Stimulated activated CD4-positive, alpha-beta T cell treated with anti-CD3 and anti-CD28 coated beads, Interleukin-12 subunit alpha, Interleukin-12 subunit beta, amount 100 ng/mL, for 4 hours (primary cell): ENCODE data around the gene FDXR.
"Not testable (repeated sequence)": the region's sequence is repeated elsewhere in the genome, so short reads cannot be mapped to it uniquely, and the experiment has no call there.

Experiments used
- DNase-seq: peaks from one replicate; pipeline ENCODE4 v3.0.0-alpha.2; 2020

Gene FDXR

DNA sequence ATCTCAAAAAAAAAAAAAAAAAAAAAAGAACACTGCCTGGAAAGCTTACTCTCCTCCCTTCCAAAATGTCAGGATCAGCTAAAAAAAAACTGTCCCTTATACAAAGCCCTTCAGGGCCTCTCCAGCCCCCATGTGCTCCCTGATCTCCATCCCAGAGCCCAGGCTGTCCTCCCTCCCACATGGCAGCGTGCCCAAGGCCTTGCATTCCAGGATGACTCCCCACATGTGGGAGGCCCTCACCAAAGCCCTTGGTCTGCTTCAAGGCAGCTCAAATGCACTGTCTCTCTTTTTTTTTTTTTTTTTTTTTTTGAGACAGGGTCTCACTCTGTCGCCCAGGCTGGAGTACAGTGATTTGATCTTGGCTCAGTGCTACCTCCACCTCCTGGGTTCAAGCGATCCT is 2.3 kb downstream of the FDXR start:
- DNase-seq, result no peak

DNA sequence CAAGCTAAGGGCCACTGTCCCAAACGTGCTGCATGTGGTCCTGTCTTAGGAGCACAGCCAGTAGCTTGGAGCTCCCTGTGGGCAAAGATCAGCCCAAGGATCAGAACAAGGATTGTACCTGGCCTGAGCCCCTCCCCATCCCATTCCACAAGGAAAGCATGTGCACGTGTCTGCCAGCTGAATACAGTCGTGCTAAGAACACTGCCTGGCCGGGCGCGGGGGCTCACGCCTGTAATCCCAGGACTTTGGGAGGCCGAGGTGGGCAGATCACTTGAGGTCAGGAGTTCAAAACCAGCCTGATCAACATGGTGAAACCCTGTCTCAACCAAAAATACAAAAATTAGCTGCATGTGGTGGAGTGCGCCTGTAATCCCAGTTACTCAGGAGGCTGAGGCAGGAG is 2.8 kb downstream of the FDXR start:
- DNase-seq, result not testable (repeated sequence)

DNA sequence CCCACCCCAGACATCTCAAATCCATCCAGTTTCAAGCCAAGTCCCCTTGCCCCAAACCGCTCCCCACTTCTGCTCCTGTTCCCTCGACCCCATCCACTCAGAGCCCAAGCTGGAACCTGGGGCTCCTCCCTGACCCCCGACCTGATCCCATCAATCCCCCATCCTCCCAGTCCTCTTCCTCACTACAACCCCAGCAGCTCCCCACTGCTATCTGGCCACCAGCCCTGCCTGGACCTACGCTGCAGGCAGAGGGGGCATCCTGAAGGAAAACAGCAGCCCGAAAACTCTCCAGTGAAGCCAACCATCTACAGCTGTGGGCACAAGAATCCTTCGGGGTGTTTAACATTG is 3.9 kb downstream of the FDXR start:
- DNase-seq, result no peak

DNA sequence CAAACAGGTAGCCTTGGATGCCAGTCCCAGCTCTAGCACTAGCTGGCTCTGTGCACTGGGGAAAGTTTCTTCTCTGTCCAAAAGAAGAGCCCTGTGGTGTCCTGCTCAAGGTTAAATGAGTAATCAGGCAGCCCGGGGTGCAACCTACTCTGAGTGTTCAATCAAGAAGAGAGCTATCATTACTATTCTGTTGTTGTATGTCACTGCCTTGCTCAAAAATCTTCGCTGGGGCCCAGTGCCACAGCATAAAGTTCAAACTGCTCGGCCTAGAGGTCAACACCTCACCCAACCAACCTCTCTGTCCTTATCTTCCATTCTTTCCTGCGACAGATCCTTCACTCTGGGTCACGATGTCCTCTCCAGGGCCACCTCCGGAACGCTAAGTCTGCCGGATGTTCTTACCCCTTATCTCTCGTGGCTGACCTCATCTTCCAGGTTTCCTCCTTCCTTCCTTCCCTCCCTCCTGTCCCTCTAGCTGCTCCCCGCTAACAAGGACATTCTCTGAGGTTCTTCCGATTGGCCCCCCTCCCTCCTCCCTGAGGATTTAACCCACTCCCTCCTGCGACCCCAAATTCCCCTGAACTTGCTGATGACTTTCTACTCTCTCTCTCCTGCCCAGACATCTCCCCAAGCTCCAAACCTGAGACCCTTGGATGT is 4.4 kb downstream of the FDXR start:
- no peak for DNase-seq

DNA sequence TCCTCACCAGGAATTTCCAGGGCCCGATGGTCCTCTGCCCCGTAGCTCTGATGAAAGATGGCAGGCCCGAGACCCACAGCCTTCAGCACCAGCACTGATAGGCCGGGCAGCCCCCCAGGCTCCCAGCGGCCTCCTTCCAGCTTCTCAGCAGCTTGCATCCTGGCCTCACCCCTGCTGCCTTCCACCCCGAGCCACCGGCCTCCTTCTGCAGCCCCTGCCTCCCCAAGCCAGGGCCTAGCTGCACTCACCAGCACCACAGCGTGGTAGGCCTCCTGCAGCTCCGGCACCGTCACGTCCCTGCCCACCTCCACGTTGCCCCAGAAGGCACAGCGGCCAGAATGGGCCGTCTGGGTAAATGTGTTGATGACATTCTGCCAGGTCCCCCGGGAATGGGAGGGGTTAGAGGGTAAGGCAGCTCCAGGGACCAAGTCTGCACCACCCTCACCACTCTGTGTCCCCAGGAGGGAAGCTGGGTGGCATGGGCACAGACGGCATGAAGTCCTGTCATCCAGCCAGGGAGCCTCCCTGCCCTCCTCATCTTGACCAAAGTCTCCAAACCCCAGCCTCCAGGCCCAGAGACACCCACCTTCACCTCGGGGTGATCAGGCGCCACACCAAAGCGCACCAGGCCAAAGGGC is 6.5 kb downstream of the FDXR start:
- DNase-seq, result no peak

DNA sequence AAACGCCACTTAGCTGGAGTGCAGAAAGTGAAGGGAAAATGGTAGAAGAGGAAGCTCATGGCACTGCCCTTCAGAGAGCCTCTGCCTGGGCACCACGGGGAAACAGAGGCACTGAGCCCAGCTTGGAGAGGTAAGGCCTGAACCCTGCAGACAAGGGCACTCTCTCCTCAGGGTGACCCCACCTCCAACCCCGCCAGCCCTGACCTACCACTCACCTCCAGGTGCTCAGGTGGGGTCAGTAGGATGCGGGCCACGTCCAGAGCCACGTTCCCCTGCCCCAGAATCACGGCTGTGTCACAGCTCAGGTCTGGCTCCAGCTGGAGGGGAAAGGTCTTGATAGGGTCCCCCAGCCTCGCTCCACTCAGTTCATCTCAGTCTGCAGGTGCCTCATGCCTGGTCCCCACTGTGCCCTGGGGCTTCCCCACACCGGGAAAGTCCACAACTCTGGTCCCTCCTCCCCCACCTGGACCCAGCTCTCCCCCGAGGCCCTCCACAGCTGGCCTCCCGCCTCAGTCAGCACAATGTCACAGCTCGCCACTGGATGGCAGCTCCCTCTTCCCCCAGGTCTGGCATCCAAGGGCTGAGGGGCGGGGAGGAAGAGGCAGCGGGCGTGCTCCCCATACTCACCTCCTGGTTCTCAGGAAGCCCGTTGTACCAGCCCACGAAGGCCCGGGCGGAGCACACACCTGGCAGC is 7.1 kb downstream of the FDXR start:
- DNase-seq, result no peak

DNA sequence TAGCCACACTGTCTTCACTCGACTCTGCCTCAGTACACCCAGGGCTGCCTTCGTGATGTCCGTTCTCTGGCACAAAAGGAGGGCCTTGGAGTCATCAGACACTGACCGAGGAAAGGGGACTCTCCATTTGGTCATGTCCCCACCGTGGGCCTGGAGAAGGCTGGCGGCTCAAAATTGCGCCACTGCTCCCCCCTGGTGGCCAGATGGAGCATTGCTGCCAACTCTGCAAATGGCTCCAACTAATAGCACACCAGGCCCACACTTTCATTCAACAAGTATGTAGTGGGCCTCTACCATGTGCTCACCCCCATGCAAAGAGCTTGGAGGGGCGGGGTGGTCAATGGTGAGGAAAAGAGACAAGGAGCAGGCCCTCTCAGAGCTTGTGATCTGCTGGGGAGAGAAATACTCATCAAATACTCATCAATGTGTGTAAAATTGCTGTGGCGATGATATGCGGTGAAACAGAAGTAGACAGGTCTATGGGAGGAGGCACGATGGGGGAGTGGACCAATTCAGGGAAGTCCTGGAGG is 7.9 kb downstream of the FDXR start:
- DNase-seq, result peak; percentile 71

DNA sequence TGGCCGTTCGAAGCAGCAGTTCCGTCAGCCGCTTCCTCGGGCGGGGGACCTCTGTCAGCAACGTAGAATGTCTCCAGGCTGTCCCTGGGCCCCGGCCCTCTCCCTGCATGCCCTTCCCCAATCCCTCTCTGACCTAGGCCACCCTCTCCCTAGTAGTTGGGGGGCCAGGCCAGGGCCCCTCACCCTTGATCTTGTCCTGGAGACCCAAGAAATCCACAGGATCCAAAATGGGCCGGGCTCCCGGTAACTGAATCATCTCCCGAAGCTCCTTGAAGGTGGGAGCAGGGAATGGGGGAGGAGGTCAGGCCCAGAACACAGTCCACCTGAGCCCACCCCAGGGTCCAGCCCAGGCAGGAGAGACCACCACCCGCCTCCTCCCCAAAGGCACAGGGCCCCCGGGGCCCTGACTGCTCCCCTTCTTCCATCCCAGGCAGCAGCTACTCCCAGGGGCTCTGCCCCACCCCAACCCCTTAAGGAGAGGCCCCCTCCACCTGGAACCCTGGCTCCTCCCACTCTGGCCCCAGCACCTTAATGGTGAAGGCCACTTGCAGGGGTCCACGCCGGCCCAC is 8.4 kb downstream of the FDXR start:
- DNase-seq, result no peak

DNA sequence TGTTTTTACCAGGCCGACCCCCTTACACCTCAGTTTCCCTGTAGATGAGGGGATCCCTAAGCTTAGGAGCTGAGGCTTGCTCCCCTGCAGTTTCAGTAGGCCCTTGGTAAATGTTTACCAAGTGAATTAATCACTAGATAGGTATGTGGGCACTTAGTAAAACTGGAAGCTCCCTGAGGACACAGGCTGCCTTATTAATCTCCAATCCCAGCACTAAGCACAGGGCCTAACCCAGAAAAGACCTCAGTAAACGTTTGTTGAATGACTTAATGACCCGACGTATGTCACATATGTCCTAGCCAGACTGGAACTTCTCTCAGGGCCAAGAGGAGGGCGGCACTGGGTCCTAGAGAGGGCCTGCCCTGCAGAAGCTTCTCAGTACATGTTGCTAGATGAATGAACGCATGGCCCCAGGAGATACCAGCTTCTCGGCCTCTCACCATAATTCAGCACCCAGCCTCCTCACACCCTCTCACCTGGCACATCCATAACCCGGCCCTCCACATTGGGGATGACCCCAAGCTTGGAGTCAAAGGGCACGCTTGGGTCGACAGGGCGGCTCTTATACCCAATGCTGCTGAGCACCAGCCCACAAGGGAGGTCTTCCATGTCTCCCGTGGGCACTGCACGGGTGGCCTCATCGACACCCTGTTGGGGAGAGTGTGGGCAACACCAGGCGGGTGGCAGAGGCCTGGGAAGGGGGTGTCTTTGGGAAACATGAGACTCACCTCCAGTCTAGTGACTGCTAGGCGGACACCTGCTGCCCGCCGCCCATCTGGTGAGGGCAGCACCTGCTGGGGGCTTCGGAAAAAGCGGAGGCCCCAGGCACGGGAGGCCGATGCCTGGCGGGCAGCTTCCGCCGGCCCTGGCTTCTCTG is 9.1 kb downstream of the FDXR start:
- DNase-seq, result no peak

DNA sequence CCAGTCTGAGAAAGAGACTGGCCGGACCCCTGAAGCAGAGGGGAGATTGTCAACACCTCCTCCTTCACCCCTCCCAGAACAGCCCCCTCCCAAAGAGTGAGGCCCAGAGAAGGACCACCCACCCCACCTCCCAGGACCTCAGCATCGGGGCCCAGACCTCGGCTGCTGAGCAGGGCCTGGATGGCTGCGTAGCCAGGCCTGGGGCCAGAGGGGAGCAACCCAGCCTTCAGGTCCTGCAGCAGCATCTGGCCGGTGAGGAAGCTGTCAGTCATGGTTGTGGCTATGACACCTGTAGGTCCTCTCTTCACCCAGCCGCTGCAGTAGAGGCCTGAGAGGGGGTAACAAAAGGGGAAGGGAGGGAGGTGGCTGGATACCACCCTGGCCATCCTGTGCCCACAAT is 9.9 kb downstream of the FDXR start:
- DNase-seq, result no peak

DNA sequence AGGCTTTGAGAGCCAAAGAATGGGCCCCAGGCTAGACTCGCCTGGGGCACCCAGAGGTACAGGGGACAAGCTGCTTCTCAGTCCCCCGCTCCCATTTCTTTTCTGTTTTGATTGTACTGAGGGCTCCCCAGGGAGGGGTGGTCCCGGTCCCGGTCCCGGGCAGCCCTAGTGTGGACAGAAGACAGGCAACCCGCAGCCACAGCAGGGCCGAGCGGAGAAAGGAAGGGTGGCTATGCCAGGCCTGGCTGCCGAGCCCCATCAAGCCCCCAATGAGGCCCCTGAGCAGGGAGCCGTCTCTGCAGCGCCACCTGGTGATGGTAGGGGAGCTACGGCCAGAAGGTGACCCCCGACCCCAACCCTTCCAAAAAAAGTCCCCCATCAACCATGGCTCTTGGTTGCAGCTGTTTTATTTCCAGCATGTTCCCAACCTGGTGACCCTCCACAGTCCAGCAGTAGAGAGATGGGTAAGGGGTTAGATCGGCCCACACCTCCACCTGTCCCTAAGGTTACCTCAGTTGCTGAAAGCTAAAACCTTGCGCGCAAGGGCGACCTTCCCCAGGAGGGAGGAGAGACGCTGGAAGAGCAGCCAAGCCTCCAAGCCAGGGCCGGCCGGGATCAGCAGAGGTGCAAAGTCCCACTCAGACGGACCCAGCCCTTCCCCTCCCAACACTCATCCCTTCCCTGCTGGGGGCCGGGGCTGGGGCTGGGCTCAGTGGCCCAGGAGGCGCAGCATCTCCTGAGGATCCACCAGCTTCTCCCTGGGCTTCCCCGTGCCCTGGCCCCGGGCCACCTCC is 10.5 kb downstream of the FDXR start:
- peak; percentile 74 for DNase-seq

DNA sequence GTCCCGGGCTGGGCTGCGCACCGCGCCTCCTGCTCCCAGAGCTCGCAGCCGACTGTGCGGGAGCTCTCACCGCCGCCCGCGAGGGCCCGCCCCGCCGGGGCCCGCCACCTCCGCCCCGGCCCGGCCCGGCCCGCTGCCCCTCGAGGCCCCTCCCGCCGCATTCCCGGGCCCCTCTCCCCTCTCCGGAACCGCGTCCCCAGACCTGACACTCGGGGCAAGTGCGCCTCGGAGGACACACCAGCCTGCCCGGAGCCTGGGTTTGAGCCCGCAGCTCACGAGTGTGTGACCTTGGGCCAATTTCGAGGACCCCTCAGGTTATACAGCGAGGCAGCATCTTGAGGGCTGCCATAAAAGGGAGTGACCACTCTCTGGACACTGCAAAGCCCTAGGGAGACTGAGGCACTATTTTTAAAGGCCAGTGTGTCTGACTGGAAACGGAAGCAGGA is 11.1 kb downstream of the FDXR start:
- DNase-seq, result no peak

DNA sequence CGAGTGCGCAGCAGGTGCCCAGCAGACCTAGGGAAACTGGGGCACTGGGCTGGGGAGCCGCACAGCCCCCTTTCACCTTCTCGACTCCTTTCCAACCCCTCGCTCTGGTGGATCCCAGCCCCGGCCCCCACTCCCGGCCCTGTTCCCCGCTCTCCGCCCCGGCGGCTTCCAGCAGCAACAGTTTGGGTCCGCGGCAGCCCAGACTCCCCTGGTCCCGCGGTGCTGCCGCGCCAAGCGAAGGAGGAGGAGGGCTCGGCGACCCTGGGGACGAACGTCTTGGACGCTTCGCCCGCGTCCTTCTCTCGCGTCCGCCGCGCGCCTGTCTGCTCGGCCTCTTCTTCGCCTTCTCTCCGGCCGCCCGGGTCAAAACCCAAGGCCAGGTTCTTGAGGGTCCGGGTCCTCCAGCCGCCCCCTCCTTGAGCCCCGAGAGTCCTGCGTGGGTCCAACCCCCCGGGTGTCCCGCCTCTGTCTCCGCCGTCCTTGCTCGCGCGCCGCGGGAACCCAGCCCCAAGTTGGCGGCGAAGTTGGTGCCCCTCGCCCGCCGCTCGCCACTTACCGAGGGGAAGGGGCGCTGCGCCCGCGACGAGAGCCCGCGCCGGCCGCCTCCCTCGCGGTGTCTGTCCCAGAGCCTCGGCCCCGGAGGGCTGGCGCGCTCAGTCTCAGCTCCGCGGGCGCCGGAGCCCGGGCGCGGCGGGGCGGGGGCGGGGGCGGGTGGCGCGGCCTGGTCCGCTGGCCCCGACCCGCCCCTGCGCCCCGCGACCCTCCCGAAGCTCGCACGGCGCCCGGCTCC is 11.7 kb downstream of the FDXR start:
- no peak for DNase-seq

DNA sequence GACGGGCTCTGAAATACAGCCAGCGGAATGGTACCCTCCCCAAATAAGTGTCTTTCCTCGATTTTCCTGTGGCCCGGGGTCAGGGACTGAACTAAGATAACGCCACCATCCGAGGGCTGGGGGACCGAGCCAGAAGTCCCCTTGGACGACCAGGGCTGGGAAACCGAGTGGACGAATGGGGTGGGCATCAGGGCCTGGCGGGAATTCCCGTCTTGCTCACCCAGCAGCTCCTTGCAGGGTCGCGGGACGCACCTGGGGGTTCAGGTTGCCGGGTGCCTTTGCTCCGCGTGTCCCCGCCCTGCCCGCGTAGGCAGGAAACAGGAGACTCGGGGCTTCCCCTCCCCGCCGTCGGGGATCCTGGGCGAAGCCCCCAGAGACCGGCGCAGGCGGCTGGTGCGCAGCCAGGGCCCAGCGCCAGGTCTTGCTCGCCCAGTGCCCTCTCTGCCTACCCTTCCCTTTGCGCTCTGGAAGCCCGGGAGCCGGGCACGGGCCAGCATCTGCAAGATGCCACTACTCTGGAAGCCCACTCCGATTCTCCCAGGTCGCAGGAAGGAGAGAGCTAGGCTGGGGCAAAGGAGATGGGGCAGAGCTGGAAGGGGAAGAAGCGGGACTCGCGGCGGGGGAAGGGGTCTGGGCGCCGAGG is 12.4 kb downstream of the FDXR start:
- DNase-seq, result no peak

DNA sequence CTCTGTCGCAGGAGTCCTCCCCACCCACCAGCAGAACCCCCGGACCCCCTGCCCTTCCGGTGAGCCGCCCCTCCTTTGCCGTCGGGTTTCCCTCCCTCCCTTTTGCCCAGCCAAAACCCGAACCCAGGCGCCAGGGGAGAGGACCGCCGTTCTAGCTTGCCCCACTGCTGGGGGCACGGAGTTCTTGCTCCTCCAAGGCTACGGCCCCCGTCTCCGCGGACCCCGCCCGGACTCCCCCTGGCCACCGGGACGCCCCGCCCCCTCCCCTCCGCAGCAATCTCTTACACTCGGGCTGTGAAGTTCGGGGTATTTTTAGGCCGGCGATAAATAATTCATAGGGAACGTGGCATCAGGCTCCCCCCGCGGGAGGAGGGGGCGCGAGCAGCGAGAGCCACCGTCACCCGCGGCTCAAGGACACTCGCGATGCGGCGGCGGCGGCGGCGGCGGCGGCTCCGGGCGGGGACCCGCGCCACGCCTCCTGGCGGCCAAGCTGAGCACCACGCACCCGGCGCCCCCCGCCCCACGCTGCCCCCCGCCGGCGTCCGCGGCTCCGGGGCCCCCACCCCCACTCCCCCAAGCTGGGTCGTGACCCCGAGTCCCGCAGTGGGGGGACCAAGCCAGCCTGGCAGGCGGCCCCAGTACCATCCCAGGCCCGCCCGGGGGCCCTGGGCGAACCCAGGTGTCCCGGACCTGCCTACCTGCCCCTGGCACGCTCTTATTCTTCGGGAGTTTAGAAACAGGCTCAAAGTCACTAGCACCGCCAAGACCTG is 13.2 kb downstream of the FDXR start, which contains the start of gene GRIN2C:
Gene GRIN2C, minus strand, starts transcription at position 427 of the 770 bp plus-strand sequence. CDS start 4,793 bp downstream, outside the sequence.
- peak; percentile 31 for DNase-seq

DNA sequence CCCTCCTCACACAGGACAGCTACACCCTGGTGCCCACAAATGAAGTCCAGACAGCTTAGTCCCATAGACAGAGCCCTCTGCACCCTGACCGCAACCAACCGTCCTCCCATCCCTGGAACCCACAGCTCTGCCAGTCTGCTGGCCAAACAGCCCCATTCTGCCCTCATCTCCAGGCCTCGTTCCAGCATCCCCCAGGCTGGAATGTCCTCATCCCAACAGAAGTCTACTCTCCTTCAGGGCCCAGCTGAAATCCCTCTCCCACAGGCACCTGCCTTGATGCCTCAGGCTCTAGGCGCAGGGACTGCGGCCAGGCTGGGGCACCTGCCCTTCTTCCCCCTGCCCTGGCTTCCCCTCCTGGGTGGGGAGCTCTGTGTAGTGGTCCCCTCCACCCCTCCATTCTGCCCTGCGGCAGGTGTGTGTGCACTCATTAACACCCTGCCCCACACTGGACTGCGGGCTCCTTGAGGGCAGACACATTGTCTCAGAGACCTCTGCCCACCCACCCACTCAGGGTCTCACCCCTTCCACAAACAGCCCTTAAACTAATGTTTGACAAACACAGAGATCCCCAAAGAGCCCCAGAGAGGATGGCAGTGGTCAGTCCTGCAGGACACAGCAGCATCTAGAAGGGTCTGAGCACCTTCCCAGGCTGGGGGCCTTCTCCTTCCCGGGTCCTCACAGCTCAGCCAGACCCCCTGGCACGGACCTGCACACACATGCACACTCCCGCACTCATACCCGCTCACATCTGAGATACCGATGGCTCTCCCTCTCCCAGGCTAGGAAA is 13.9 kb downstream of the FDXR start:
- DNase-seq, result no peak

DNA sequence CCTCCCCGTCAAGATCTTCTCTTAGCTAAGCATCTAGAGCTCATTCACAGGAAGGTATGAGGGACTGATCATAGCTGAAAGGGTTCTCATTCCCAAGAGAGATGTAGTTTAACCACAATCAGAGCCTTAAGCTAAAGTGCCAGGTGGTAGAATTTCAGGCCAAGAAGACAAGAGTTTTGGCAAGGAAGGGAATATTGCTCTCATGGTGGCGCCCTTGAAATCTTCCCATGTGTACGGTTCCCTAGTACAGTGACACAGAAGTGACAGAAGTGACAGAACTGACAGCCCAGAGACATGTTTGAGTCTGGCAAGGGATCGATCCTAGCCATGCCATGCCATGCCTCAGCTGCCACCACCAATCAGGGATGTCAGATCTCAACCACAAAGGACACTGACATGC is 15.6 kb downstream of the FDXR start:
- no peak for DNase-seq

DNA sequence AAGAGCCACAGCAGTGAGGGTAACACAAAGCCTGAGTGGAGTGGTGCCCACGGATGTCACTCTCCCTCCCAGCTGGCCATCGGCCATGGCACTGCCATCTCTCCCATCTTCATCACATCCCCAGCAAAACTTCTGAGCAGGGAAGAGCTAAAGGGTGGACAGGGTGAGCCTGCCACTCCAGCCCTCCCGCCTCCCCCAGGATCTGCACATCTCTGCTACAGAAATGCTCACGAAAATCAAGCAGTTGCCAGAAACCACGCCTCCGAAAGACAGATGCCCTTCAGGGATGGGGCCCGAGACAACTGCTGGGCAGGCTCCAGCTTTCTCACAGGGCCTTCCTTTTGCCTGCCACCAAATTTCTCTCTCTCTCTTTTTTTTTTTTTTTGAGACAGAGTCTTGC is 16.7 kb downstream of the FDXR start:
- no peak for DNase-seq

DNA sequence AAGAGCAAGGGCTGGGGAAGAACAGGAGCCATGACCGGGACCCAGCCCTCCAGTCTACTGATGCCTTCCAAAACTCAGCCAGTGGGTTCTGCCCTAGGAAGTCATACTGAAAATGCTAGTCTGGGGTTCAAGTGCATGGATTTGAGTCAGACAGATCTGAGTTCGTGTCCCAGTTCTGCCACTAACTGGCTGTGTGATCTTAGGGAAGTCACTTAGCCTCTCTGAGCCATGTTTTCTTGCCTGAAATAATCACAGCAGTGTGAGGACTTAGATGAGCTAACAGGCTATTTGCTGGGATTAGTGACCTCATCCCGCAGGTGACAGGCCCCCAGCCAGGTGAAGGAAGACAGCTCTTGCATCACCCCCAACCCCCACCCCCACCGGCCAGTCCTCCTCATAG is 17.5 kb downstream of the FDXR start:
- DNase-seq, result no peak
